Measurements from ENCODE around the gene PLA2G4C.

Gene PLA2G4C

GRCh38 chr19:48061401-48062344 lies 48.9 kb downstream of the PLA2G4C start:
- Histone ChIP-seq H3K4me1 (ENCODE audit: control insufficient read depth, insufficient read depth, low read length) (no peaks in the 10 kb centered on the region), H3K4me3 (ENCODE audit: insufficient read depth, low read depth, low read length) (no peak overlapping the region), H3K27ac (ENCODE audit: insufficient read depth, low read depth, low read length, poor library complexity, severe bottlenecking) (no peak overlapping the region), H3K27me3 (ENCODE audit: control insufficient read depth, insufficient read depth, low read length, poor library complexity, severe bottlenecking) (no peaks in the 10 kb centered on the region), H3K36me3 (ENCODE audit: control insufficient read depth, insufficient read depth, low read length) (no peaks in the 10 kb centered on the region), H3K9me3 (ENCODE audit: control insufficient read depth, low read length) (no peaks in the 10 kb centered on the region)
- WGBS, 2 experiments: 83% methylated on average over 37 of the region's 37 CpGs

DNA sequence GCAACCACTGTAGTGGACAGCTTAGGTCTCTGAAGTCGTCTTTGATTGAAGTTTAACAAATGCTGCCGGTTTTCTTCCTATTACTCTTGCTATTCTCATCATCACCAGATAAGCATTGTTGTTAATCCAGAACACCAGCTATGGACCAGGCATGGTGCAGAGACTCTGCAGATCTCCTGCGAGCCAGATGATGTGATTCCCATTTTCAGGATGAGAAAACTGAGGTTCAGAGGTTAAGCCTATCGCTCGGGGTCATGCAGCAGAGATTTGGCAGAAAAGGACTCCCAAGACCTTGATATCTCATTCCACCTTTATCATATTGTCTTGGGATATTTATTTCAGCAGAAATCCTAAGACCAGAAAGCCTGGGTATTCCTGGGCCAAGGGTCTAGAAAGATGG lies 50.2 kb downstream of the PLA2G4C start:
- H3K36me3 ChIP-seq (ENCODE audit: control insufficient read depth, insufficient read depth, low read length): no peaks in the 10 kb centered on the region
- H3K4me1 ChIP-seq (ENCODE audit: control insufficient read depth, insufficient read depth, low read length): no peaks in the 10 kb centered on the region
- no peaks in the 10 kb centered on the region for H3K27me3 ChIP-seq (ENCODE audit: control insufficient read depth, insufficient read depth, low read length, poor library complexity, severe bottlenecking)
- no peaks in the 10 kb centered on the region for H3K9me3 ChIP-seq (ENCODE audit: control insufficient read depth, low read length)
- no peak overlapping the region for H3K4me3 ChIP-seq (ENCODE audit: insufficient read depth, low read depth, low read length)
- no peak overlapping the region for H3K27ac ChIP-seq (ENCODE audit: insufficient read depth, low read depth, low read length, poor library complexity, severe bottlenecking)
- 89 to 97% methylated on average over 5 of the region's 5 CpGs for WGBS, 2 experiments

GRCh38 chr19:48059331-48059730 lies 51.3 kb downstream of the PLA2G4C start:
- Histone ChIP-seq H3K9me3 (ENCODE audit: control insufficient read depth, low read length) (no peaks in the 10 kb centered on the region), H3K27ac (ENCODE audit: insufficient read depth, low read depth, low read length, poor library complexity, severe bottlenecking) (no peak overlapping the region), H3K36me3 (ENCODE audit: control insufficient read depth, insufficient read depth, low read length) (no peaks in the 10 kb centered on the region), H3K4me3 (ENCODE audit: insufficient read depth, low read depth, low read length) (no peak overlapping the region), H3K27me3 (ENCODE audit: control insufficient read depth, insufficient read depth, low read length, poor library complexity, severe bottlenecking) (no peaks in the 10 kb centered on the region), H3K4me1 (ENCODE audit: control insufficient read depth, insufficient read depth, low read length) (no peaks in the 10 kb centered on the region)
- WGBS, 2 experiments: 91 to 93% methylated on average over 6 of the region's 6 CpGs

GRCh38 chr19:48053856-48054255 lies 56.8 kb downstream of the PLA2G4C start:
- H3K27ac ChIP-seq (ENCODE audit: insufficient read depth, low read depth, low read length, poor library complexity, severe bottlenecking): no peak overlapping the region
- H3K27me3 ChIP-seq (ENCODE audit: control insufficient read depth, insufficient read depth, low read length, poor library complexity, severe bottlenecking): no peaks in the 10 kb centered on the region
- no peak overlapping the region for H3K4me3 ChIP-seq (ENCODE audit: insufficient read depth, low read depth, low read length)
- H3K4me1 ChIP-seq (ENCODE audit: control insufficient read depth, insufficient read depth, low read length): no peaks in the 10 kb centered on the region
- no peaks in the 10 kb centered on the region for H3K9me3 ChIP-seq (ENCODE audit: control insufficient read depth, low read length)
- WGBS, 2 experiments: 74 to 78% methylated on average over 5 of the region's 5 CpGs
- no peaks in the 10 kb centered on the region for H3K36me3 ChIP-seq (ENCODE audit: control insufficient read depth, insufficient read depth, low read length)

GRCh38 chr19:48053076-48053475 lies 57.5 kb downstream of the PLA2G4C start:
- H3K4me1 ChIP-seq (ENCODE audit: control insufficient read depth, insufficient read depth, low read length): no peaks in the 10 kb centered on the region
- H3K9me3 ChIP-seq (ENCODE audit: control insufficient read depth, low read length): no peaks in the 10 kb centered on the region
- WGBS, 2 experiments: 86 to 92% methylated on average over 5 of the region's 5 CpGs
- no peak overlapping the region for H3K27ac ChIP-seq (ENCODE audit: insufficient read depth, low read depth, low read length, poor library complexity, severe bottlenecking)
- H3K36me3 ChIP-seq (ENCODE audit: control insufficient read depth, insufficient read depth, low read length): no peaks in the 10 kb centered on the region
- H3K27me3 ChIP-seq (ENCODE audit: control insufficient read depth, insufficient read depth, low read length, poor library complexity, severe bottlenecking): no peaks in the 10 kb centered on the region
- H3K4me3 ChIP-seq (ENCODE audit: insufficient read depth, low read depth, low read length): no peak overlapping the region

DNA sequence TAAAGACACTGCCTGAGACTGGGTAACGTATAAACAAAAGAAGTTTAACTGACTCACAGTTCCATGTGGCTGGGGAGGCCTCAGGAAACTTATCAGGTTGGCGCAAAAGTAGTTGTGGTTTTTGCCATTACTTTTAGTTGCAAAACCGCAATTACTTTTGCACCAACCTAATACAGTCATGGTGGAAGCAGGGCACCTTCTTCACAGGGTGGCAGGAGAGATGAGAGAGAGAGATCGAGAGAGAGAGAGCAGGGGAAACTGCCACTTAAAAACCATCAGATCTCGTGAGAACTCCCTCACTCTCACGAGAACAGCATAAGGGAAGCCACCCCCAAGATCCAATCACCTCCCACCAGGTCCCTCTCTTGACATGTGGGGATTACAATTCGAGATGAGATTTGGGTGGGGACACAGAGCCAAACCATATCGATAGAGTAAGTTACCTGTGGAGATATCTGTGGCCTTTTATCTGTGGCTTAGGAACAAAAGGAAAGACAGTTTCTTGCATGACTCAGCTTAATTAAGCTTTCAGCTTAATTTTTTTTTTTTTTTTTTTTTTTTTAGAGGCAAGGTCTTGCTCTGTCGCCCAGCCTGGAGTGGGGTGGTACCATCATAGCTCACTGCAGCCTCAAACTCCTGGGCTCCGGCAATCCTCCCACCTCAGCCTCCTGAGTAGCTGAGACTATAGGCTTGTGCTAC lies 59.1 kb downstream of the PLA2G4C start:
- H3K27ac ChIP-seq (ENCODE audit: insufficient read depth, low read depth, low read length, poor library complexity, severe bottlenecking): no peak overlapping the region
- 90% methylated on average over 9 to 10 of the region's 10 CpGs for WGBS, 2 experiments
- H3K4me1 ChIP-seq (ENCODE audit: control insufficient read depth, insufficient read depth, low read length): no peaks in the 10 kb centered on the region

DNA sequence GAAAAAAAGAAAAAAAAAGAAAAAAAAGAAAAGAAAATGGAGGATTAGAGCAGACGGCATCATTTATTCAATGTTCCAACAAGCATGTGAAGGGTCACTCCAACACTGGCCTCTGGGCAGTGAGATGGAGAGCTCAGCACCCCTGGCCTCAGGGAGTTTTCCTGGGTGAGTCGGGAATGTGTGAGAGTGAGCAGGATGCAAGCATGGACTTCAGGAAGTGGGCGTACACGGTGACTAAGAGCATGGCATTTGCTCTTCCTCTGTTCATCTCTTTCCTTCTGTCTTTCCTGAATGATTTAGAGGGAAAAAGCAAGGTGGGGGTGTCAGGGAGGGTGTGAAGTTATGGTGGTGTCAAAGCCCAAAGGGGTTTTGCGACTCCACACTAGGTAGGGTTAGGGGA lies 66.1 kb downstream of the PLA2G4C start:
- H3K27me3 ChIP-seq (ENCODE audit: control insufficient read depth, insufficient read depth, low read length, poor library complexity, severe bottlenecking): no peaks in the 10 kb centered on the region
- H3K4me1 ChIP-seq (ENCODE audit: control insufficient read depth, insufficient read depth, low read length): no peaks in the 10 kb centered on the region
- H3K27ac ChIP-seq (ENCODE audit: insufficient read depth, low read depth, low read length, poor library complexity, severe bottlenecking): no peak overlapping the region
- 93 to 96% methylated on average over 5 of the region's 5 CpGs for WGBS, 2 experiments
- no peaks in the 10 kb centered on the region for H3K9me3 ChIP-seq (ENCODE audit: control insufficient read depth, low read length)
- no peaks in the 10 kb centered on the region for H3K36me3 ChIP-seq (ENCODE audit: control insufficient read depth, insufficient read depth, low read length)
- H3K4me3 ChIP-seq (ENCODE audit: insufficient read depth, low read depth, low read length): no peak overlapping the region

More for the DNA sequence above, 59.1 kb downstream of the PLA2G4C start:
- no peaks in the 10 kb centered on the region for H3K9me3 ChIP-seq (ENCODE audit: control insufficient read depth, low read length)
- H3K36me3 ChIP-seq (ENCODE audit: control insufficient read depth, insufficient read depth, low read length): no peaks in the 10 kb centered on the region
- H3K4me3 ChIP-seq (ENCODE audit: insufficient read depth, low read depth, low read length): no peak overlapping the region
- no peaks in the 10 kb centered on the region for H3K27me3 ChIP-seq (ENCODE audit: control insufficient read depth, insufficient read depth, low read length, poor library complexity, severe bottlenecking)

- WGBS, 2 experiments: 82 to 87% methylated on average over 9 to 10 of the region's 10 CpGs
- H3K4me1 ChIP-seq (ENCODE audit: control insufficient read depth, insufficient read depth, low read length): no peaks in the 10 kb centered on the region
- no peaks in the 10 kb centered on the region for H3K27me3 ChIP-seq (ENCODE audit: control insufficient read depth, insufficient read depth, low read length, poor library complexity, severe bottlenecking)
- no peaks in the 10 kb centered on the region for H3K36me3 ChIP-seq (ENCODE audit: control insufficient read depth, insufficient read depth, low read length)
- no peaks in the 10 kb centered on the region for H3K9me3 ChIP-seq (ENCODE audit: control insufficient read depth, low read length)
- no peak within 1 kb of the TSS for H3K4me3 ChIP-seq (ENCODE audit: insufficient read depth, low read depth, low read length)
- no peak within 1 kb of the TSS for H3K27ac ChIP-seq (ENCODE audit: insufficient read depth, low read depth, low read length, poor library complexity, severe bottlenecking)
Observed at GRCh38 chr19:48043675-48044258, 66.8 kb downstream of the PLA2G4C start, which contains the start of gene CABP5. TSS of gene CABP5 (minus strand) at chr19:48044079. CDS start at chr19:48043922, 157 bp downstream.

- Histone ChIP-seq H3K36me3 (ENCODE audit: control insufficient read depth, insufficient read depth, low read length) (no peaks in the 10 kb centered on the region), H3K27ac (ENCODE audit: insufficient read depth, low read depth, low read length, poor library complexity, severe bottlenecking) (no peak overlapping the region), H3K4me1 (ENCODE audit: control insufficient read depth, insufficient read depth, low read length) (no peaks in the 10 kb centered on the region), H3K27me3 (ENCODE audit: control insufficient read depth, insufficient read depth, low read length, poor library complexity, severe bottlenecking) (no peaks in the 10 kb centered on the region), H3K9me3 (ENCODE audit: control insufficient read depth, low read length) (no peaks in the 10 kb centered on the region), H3K4me3 (ENCODE audit: insufficient read depth, low read depth, low read length) (no peak overlapping the region)
- WGBS, 2 experiments: 70 to 77% methylated on average over 2 of the region's 2 CpGs
Observed at GRCh38 chr19:48041877-48042580, 68.6 kb downstream of the PLA2G4C start.
